MCF 10A (cell line): ENCODE measurements around the gene AGL. TPM values are rescaled to one million over a fixed set of nuclear protein-coding genes. Genes with fewer than 3 reads are reported as not detected.

ENCODE experiments used
- BruUV-seq: library from RNA; stranded (reverse); fragments of 400-500 nt; replicated peaks from 2 replicates; lab custom pipeline; 2021; lab: Mats Ljungman, UMichigan
- CTCF ChIA-PET: fragments of 300-600 bp; sonication (Branson Sonifier 250); formaldehyde crosslinking; extraction: SDS; loops from one replicate; lab custom pipeline; 2021; ENCODE audit warnings: antibody characterized with exemption, inconsistent platforms; lab: Yijun Ruan, JAX
- POLR2A ChIA-PET: fragments of 300-600, 350-650 bp; sonication (Branson Sonifier 250); formaldehyde crosslinking; extraction: SDS; loops from one replicate; lab custom pipeline; 2020; ENCODE audit warnings: antibody characterized with exemption, inconsistent platforms; lab: Yijun Ruan, JAX
- DNase-seq: peaks from one replicate; pipeline ENCODE4 v3.0.0-alpha.2; 2018; ENCODE audit not compliant: unreplicated experiment
- H3K27ac Mint-ChIP-seq: one replicate; pipeline ENCODE4 v1.8.0; 2022; ENCODE audit warnings: mild to moderate bottlenecking, low read depth, mixed read lengths; ENCODE audit not compliant: unreplicated experiment
- H3K27me3 Mint-ChIP-seq: one replicate; pipeline ENCODE4 v1.8.0; 2022; ENCODE audit warnings: mixed read lengths; ENCODE audit not compliant: insufficient read depth, unreplicated experiment
- H3K36me3 Mint-ChIP-seq: one replicate; pipeline ENCODE4 v1.8.0; 2022; ENCODE audit warnings: mild to moderate bottlenecking, moderate library complexity, mixed read lengths; ENCODE audit not compliant: insufficient read depth, unreplicated experiment
- H3K4me1 Mint-ChIP-seq: one replicate; pipeline ENCODE4 v1.8.0; 2022; ENCODE audit warnings: mixed read lengths; ENCODE audit not compliant: insufficient read depth, unreplicated experiment
- H3K4me3 Mint-ChIP-seq: one replicate; pipeline ENCODE4 v1.8.0; 2022; ENCODE audit warnings: mild to moderate bottlenecking, moderate library complexity, mixed read lengths; ENCODE audit not compliant: unreplicated experiment
- H3K9me3 Mint-ChIP-seq: one replicate; pipeline ENCODE4 v1.8.0; 2022; ENCODE audit warnings: mixed read lengths; ENCODE audit not compliant: unreplicated experiment
- CTCF ChIP-seq: fragments of 200-600 bp; IDR thresholded peaks from one replicate; pipeline ENCODE4 v1.8.0; 2022; ENCODE audit warnings: antibody characterized with exemption, mild to moderate bottlenecking; ENCODE audit not compliant: unreplicated experiment
- intact Hi-C: fragments of 100-400 bp; cut with micrococcal nuclease; formaldehyde crosslinking; loops from 2 replicates; pipeline ENCODE4 v1.14.1; 2022
- total RNA-seq: library from RNA; stranded (reverse); gene quantifications from 2 replicates; pipeline ENCODE4 v1.2.3, GENCODE V29; 2022

AGL gene
- total RNA-seq, 1 experiment from 2014 or later = 8.9 TPM

GRCh38 chr1:99935534-99935933 lies 85.4 kb downstream of the AGL start:
- H3K27ac Mint-ChIP-seq = no peak overlapping the region
- intact Hi-C loops = no loop called here
- no peak for TF ChIP-seq CTCF
- no peak for DNase-seq
- no peaks in the 10 kb centered on the region for H3K27me3 Mint-ChIP-seq
- no TSS peak for BruUV-seq
- CTCF ChIA-PET = interaction anchor here (0.7 kb wide), 1 partner anchor 143 kb away, joined by 3 read pairs; no protein-coding TSS in a partner anchor
- no peaks in the 10 kb centered on the region for H3K4me1 Mint-ChIP-seq
- H3K4me3 Mint-ChIP-seq = no peak overlapping the region
- H3K9me3 Mint-ChIP-seq = no peaks in the 10 kb centered on the region
- H3K36me3 Mint-ChIP-seq = no peaks in the 10 kb centered on the region
- POLR2A ChIA-PET = no interaction called here

- no peaks in the 10 kb centered on the region for H3K9me3 Mint-ChIP-seq
- ChIA-PET CTCF (interaction anchor here (0.7 kb wide), 1 partner anchor 144 kb away, joined by 3 read pairs; no protein-coding TSS in a partner anchor), POLR2A (no interaction called here)
- TF ChIP-seq CTCF = no peak
- no peak overlapping the region for H3K4me3 Mint-ChIP-seq
- no peaks in the 10 kb centered on the region for H3K27me3 Mint-ChIP-seq
- H3K4me1 Mint-ChIP-seq = no peaks in the 10 kb centered on the region
- BruUV-seq = no TSS peak
- H3K27ac Mint-ChIP-seq = no peak overlapping the region
- DNase-seq = no peak
- intact Hi-C loops = no loop called here
- no peaks in the 10 kb centered on the region for H3K36me3 Mint-ChIP-seq
Measured at GRCh38 chr1:99936071-99936470, 85.9 kb downstream of the AGL start.

- intact Hi-C loops = no loop called here
- POLR2A ChIA-PET = no interaction called here
- no peak for TF ChIP-seq CTCF
- BruUV-seq = no TSS peak
- H3K36me3 Mint-ChIP-seq = no peaks in the 10 kb centered on the region
- CTCF ChIA-PET = no interaction called here
- no peak overlapping the region for H3K27ac Mint-ChIP-seq
- no peak overlapping the region for H3K4me3 Mint-ChIP-seq
- no peak for DNase-seq
- no peaks in the 10 kb centered on the region for H3K9me3 Mint-ChIP-seq
- H3K27me3 Mint-ChIP-seq = no peaks in the 10 kb centered on the region
- H3K4me1 Mint-ChIP-seq = no peaks in the 10 kb centered on the region
Measured at GRCh38 chr1:99942723-99943122, 92.6 kb downstream of the AGL start.

- H3K4me1 Mint-ChIP-seq = no peaks in the 10 kb centered on the region
- peak; percentile 28 for DNase-seq
- no peaks in the 10 kb centered on the region for H3K9me3 Mint-ChIP-seq
- no TSS peak for BruUV-seq
- no peak overlapping the region for H3K4me3 Mint-ChIP-seq
- intact Hi-C loops = no loop called here
- CTCF ChIA-PET = interaction anchor here (0.7 kb wide), 1 partner anchor 29 kb away, joined by 4 read pairs; no protein-coding TSS in a partner anchor
- no peak overlapping the region for H3K27ac Mint-ChIP-seq
- H3K27me3 Mint-ChIP-seq = no peaks in the 10 kb centered on the region
- no peaks in the 10 kb centered on the region for H3K36me3 Mint-ChIP-seq
- no peak for TF ChIP-seq CTCF
- POLR2A ChIA-PET = no interaction called here
Measured at GRCh38 chr1:99943223-99943794, 93.1 kb downstream of the AGL start.
